ENCODE data around the gene MTMR4.
"Not testable (repeated sequence)": the region's sequence is repeated elsewhere in the genome, so short reads cannot be mapped to it uniquely, and the experiment has no call there.

Gene MTMR4

DNA sequence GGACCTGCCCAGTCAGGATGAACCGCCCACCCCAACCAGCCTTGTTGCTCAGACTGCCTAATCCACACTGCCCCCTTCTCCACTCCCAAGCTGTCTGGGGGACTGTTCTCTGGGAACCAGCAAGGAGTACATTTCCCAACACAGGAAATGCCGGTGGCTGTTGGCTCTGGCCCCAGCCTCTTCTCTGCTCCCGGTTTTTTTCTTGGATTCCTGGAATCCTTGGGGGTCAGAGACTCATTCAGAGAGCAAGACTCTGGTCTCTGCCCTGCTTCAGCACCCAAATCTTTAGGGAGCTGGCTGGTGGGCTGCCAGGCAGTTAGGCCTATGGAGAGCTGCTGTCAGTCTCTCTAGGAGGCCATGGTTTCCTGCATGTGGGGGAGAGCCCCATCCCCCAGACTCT lies 10.8 kb upstream of the MTMR4 start:
- DNase-seq (ENCODE audit: low read depth), result no peak

GRCh38 chr17:58521680-58522079 lies 7.2 kb upstream of the MTMR4 start:
- no peak for DNase-seq (ENCODE audit: low read depth)

- no peak for DNase-seq (ENCODE audit: low read depth)
These were observed 6.5 kb upstream of the MTMR4 start for GRCh38 chr17:58520843-58521430.

DNA sequence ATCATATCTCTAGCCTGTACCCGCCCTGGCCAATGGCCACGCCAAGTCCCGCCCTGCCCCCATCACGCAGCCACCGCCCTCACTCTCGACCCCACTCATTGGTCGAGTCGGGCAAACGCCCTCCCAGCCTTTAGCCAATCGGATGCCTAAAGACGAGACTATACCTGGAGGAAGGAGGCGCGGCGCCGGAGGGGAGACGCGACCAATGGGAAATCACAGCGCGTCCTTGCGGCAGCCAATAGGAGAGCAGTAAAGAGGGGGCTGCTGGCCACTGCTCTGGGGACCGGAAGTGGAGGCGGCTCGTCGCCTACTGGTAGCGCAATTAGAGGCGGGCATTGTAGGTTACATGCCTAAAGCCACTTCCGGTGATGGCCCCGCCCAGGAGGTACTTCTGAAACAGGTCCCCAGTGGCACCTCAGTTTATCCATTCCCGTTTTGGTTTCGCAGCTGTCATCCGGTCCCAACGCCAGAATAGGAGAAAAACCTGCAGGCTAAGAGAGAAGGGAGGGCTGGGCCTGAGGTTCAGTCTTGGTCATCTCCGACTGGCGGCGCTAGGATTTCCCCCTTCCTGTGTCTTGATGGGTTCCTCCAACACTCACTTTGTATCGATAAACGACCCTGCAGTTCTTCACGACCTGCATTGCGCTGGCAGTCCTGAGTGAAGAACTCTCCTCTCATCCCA lies 3.6 kb upstream of the MTMR4 start:
- peak; percentile 100 for DNase-seq (ENCODE audit: low read depth)

GRCh38 chr17:58517378-58517927 lies 3.0 kb upstream of the MTMR4 start:
- no peak for DNase-seq (ENCODE audit: low read depth)

GRCh38 chr17:58516644-58517377 lies 2.4 kb upstream of the MTMR4 start:
- DNase-seq (ENCODE audit: low read depth), result no peak

GRCh38 chr17:58515286-58515685 lies 848 bp upstream of the MTMR4 start:
- DNase-seq (ENCODE audit: low read depth), result no peak

- no peak for DNase-seq (ENCODE audit: low read depth)
These were observed 326 bp upstream of the MTMR4 start for GRCh38 chr17:58514770-58515157.

DNA sequence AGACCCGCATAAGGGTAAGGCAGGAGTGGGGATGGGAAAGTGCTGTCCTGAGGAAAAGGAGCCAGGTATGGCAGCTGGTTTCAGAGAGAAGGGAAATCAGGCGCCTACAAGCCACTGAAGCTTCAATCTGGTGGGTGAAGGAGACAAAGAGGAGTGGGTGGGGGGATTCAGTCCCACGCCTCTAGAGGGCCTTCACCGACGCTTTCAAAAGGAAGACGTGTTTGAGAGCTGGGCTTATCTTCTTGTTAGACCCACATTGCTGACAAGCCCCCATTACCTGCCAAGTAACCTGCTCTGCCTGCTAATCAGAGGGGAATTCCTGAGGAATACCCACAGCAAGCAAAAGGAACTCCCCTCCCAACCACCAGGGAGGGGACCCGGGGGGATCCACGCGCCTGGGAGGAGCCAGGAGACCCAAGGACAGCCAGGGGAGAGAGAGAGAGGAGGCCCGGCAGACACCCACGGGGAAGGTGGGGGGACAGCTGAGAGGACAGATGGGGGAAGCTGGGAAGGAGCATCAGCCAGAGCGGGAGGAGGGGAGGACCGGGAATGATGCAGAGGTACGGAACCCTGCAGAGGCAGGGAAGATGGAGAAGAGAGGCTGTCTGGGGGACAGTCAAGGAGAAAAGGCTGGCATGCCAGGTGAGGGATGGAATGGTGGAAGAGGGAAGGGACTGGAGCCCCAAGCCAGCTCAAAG lies 1.0 kb downstream of the MTMR4 start:
- DNase-seq (ENCODE audit: low read depth), result peak; percentile 25

DNA sequence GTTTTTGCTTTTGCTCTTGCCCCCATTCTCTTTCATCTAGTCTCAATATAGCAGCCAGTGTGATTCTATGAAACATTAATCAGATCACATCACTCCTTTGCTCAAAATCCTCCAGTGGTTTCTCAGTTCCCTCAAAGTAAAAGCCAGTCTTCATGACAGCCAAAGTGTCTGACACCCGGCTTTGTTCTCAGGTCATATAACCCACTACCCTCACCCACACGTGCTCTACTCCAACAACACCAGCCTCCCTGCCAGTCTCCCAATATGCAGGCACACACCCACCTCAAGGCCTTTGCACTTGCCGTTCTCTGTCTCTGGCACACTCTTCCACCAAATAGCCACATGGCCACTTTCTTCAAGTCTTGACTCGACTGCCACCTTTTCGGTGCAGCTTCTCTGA lies 4.4 kb downstream of the MTMR4 start:
- DNase-seq (ENCODE audit: low read depth), result no peak

GRCh38 chr17:58508341-58509067 lies 5.9 kb downstream of the MTMR4 start:
- no peak for DNase-seq (ENCODE audit: low read depth)

DNA sequence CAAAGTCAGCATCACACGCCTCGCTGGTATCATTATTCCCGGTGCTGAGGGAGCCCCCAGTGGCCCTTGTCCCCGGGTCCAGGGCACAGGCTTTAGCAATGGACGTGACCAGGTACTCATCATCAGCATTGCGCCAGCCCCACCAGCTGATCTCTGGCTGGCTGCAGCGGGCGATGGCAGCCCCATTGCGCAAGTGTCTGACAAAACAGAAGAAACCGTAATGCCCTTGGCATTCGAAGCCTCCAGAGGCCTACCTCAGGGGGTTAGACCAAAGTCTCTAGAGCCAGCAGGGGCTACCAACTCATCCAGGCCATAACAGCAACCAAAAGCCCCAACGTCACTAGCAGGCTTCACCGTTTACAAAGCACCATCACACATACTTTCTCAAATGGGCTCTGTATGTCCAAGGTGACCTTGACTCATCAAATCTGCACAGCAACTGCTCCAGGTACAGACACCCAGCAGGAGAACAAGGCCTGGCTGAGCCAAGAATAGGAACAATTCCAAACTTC lies 7.3 kb downstream of the MTMR4 start:
- DNase-seq (ENCODE audit: low read depth), result no peak

- DNase-seq (ENCODE audit: low read depth), result no peak
These were observed 7.9 kb downstream of the MTMR4 start for GRCh38 chr17:58506354-58507080.

DNA sequence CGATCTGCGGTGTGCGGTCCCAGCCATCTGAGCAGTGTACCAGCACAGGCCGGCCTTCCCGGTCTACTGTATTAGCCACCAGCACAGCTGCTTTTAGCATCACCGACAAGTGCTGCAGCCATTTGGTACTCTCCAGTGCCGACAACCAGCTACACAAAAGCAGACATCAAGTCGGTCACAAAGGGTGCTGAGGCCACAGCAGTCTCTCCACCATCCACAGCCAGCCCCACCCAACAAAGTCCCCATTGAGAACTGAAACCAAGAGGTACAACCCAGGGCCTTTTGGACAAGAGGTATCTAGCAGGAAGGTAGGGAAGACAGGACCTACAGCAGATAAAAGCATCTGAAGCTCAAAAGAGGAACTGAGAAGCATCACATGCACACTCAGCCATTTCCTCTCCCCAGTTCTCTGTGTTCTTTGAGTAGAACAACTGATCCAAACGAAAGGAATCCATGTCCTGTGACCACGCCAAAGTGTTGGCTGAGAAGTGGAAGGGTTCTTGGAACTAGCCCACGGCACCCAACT lies 9.5 kb downstream of the MTMR4 start:
- no peak for DNase-seq (ENCODE audit: low read depth)

DNA sequence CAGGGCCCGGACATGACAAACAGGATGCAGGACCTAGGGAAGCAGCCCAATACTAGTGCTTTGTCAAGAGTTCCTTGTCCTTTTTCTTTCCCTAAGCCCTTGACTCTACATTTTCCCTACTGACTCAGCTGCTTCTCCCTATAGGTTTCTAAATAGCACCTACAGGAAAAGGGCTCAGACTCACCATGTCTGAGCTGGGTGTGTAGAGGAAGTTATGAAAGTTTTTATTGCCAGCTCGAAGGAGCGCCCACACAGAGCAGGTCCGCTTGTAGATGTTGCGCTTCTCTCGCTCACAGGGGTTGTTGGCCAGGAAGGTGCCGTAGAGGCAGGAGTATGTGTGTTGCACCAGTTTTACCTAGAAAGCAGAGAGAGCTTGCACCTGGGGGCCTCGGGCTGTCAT lies 10.6 kb downstream of the MTMR4 start:
- DNase-seq (ENCODE audit: low read depth), result no peak

DNA sequence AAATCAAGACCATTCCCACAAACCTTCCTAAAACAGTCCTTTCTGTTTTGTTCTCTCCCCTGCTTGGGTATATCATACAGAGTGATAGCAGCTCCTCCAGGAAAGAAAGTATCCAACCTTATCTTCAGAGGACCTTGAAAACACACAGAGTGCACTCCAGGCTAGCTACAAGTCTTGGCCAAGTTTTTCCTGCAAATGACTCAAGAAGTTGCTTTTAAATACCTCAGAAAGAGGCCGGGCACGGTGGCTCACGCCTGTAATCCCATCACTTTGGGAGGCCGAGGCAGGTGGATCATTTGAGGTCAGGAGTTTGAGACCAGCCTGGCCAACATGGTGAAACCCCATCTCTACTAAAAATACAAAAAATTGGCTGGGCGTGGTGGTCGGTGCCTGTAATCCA lies 11.3 kb downstream of the MTMR4 start:
- not testable (repeated sequence) for DNase-seq (ENCODE audit: low read depth)

DNA sequence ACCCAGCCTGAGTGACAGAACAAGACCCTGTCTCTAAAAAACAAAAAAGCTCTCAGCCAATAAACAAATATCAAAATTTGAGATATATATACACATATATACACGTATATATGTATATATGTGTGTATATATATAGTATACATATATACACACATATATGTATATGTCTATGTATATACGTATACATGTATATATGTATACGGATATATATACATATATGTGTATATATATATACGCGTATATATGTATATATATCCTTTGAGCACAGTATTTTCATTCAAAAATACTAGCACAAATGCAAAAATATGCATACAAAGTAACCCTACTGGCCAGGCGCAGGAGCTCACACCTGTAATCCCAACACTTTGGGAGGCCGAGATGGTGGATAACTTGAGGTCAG lies 13.0 kb downstream of the MTMR4 start:
- DNase-seq (ENCODE audit: low read depth), result no peak

- DNase-seq (ENCODE audit: low read depth), result no peak
These were observed 16.1 kb downstream of the MTMR4 start for GRCh38 chr17:58498177-58498828.

- DNase-seq (ENCODE audit: low read depth), result no peak
These were observed 20.9 kb downstream of the MTMR4 start for GRCh38 chr17:58493506-58493905.

Measured in activated T-cell treated with anti-CD3 and anti-CD28 coated beads for 24 hours (primary cell).